Suppressor macrophage (primary cell): ENCODE data around the gene DIS3L2.
A peak's percentile ranks its signal among the peaks of the same experiment; 100 is the strongest.
"Not testable (repeated sequence)": the region's sequence is repeated elsewhere in the genome, so short reads cannot be mapped to it uniquely, and the experiment has no call there.

Experiments used
- DNase-seq, 4 experiments: peaks; one replicate each; pipeline ENCODE4 v3.0.0-alpha.2; 2020 to 2022

The DIS3L2 gene

DNA sequence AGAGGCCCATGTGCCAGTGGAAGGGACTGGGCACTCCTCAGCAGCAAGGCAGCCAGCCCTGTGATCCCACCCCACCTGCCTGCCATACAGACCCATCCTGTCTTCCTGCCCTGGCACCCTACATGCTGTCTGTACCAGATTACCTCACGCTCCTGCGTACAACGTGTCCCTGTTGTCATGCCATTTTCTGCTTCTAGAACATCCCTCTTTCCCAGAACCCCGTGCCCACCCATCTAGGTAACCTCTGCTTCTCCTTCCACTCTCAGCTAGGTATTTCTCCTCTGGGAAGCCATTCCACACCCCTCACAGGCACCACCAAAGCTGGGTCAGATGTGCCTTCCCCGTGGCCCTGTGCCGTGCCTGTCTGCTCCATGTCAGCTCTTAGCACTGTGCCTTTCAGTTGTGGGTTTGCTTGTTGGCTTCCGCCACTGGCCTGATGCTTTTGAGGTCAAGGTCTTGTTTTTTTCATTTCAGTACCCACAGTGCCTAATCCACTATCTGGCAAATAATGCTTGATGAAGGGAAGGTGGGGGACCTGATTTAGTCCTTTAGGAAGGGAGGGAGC, 345.3 kb downstream of the DIS3L2 start:
- DNase-seq = no peak

GRCh38 chr2:232307854-232308253, 346.3 kb downstream of the DIS3L2 start:
- no peak for DNase-seq

- DNase-seq = no peak
Observed at GRCh38 chr2:232308986-232309385, 347.5 kb downstream of the DIS3L2 start.

DNA sequence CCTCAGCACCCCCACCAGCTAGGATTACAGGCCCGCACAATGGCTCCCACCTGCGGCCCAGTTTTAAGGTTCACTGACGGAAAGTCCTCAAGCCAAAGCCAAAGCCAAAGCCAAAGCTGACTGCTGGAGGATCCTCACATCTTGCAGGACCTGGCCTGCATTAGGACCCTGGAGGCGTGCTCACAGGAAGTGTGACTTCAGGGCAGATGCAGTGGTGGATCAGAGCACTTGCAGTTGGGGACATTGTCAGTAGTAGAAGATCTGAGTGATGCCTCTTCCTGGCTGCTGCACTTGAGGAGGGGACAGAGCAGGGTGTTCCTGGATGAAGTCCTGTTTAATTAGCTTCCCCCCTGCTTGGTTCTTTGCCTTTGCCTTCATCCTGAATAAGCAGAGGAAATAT, 348.1 kb downstream of the DIS3L2 start:
- DNase-seq = no peak

DNA sequence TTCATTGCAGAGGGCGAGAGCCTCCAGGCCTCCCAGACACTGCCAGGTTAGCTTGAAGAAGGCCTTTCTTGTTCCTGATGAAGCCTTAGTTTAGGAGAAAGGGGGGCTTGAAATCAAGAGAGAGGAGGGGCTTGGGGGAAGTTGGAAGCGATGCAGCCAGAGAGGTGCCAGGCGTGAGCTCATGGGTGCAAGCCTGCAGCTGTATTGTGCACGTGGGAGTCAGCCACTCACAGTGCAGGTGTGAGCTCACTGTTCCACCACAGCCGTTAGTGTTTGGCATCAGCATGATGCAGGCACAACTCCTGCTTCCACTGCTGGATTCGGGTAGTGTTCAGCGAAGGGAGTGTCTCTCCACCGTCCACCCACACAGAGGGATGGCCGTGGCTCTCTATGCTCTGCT, 348.6 kb downstream of the DIS3L2 start:
- no peak for DNase-seq

- DNase-seq = no peak
Observed at GRCh38 chr2:232310696-232311095, 349.2 kb downstream of the DIS3L2 start.

DNA sequence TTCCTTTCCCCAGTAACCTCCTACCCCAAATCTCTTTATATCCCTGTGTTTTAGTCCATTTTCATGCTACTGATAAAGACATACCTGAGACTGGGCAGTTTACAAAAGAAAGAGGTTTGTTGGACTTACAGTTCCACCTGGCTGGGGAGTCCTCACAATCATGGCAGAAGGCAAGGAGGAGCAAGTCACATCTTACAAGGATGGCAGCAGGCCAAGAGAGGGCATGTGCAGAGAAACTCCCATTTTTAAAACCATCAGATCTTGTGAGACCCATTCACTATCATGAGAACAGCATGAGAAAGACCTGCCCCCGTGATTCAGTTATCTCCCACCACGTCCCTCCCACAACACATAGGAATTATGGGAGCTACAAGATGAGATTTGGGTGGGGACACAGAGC, 352.1 kb downstream of the DIS3L2 start:
- DNase-seq = not testable (repeated sequence)

- DNase-seq = peak; percentile 92 to 97 (median 95)
Observed at GRCh38 chr2:232315049-232315922, 353.8 kb downstream of the DIS3L2 start.

DNA sequence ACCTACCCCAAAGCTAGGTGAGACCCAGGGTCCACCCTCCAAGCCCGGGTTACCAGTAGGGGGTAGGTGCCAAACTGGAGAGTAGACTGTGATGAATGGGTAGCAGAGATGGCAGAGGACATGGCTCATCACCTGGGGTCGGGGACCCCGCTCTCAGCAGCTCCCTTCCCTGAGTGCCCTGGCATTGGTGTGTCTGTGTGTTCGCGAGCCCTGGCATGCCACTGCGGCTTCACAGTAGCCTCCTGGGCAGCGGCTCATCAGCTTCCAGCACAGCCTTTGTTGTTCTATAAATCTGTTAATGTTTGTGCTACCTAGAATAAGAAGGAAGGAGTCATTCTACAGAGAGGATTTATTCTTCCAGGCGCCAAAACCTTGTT, 354.4 kb downstream of the DIS3L2 start:
- DNase-seq = no peak

DNA sequence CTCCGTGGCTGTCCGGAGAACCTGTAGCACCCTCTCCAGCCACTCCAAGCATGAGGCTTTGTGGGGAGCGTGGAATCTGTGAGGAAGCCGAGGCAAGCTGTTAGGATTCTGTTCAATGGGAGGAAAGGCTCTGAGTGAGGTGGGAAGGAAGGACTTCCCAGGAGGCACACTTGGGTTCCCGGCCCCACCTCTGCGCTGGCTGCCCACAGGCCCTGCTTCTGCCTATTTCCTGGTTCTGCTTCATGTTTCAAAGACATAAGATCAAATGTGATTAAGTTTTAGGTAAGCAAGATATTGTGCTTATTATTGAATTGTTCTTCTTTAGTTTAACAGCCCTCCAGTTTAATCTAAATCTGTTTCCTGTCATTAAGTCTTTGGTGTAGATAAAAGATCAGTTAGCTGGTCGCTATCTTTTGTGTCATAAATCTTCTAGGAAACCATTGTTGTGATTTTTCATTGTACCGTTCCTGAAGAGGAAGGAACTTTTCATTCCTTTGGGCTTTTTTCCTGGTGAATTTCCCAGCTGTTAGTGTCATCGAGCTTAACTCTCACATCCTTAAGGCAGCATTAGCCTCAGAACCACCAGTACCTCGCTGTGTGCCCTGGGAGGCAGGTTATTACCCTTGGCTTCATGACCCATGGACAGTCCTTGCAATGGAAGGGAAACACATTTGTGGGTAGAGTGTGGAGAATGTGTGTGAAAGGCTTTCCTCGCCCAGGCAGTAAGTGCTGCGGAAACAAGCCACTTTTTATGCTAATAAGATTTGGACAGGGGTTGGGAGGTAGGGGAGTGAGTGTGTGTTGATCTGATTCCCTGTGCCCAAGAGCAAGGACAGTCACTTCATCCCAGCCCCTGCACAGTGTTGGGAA, 355.2 kb downstream of the DIS3L2 start:
- DNase-seq = peak; percentile 19 to 53 (median 35)

DNA sequence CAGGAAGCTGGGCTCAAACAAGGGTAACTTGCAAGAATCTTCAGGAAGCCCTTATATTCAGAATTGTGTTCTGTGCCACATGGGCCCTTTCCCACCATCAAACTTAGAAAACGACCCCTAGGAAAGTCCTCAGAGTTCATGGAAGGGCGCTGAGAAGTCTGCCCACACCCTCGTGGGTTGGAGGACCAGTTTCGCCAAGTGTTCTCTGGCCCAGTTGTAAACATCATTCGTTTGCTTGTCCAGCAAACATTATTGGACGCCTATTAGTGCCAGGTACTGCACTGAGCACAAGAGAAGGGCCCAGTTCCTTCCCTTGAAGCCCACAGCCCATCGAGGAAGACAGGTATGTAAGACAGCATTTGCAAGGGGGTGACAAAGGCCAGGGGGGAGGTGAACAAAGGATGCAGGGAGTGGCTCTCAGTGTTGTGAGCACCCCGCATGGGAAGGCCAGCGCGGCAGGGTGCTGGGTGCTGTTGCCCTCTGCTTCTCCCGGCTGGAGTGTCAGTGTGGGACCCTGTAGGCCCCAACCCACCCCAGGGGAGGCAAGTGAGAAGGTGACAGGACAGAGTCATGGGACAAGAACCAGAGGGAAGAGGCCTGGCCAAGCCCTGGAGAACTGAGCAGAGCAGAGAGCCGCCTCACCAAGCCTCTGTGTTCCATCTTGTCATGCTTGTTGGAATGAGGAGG, 356.8 kb downstream of the DIS3L2 start:
- no peak for DNase-seq

GRCh38 chr2:232319067-232319802, 357.7 kb downstream of the DIS3L2 start:
- DNase-seq = peak; percentile 44 to 57 (median 51)

DNA sequence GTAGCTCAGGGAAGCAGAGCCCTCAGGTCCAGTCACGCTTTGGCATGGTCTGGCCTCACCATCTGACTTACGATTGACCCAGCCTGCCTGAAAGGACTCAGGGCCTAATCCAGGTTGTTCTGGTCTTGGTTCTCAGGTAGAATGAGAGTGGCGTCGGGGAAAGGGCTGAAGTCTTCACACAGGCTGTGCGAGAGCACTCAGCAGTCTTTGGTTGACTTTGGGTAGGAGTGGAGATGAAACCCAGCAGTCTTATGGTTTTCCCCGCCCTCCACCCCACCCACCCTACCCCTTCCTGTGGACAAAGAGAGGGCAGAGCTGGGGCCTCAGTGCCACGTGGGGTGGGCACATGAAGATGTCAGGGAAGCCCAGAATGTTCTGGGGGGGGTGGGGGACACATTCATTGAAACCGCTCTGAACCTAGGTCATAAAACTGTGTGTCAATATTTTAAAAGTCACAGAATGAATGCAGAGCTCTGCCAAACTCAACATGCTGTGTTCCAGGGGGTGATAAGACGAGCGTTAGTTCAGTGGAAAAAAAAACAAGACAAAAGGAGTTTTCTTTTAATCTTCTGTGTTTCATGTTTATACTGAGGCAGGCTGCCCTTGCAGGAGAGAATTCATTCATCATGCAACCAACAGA, 358.4 kb downstream of the DIS3L2 start:
- DNase-seq = no peak

GRCh38 chr2:232320443-232320803, 358.9 kb downstream of the DIS3L2 start:
- no peak for DNase-seq

- DNase-seq = no peak
Observed at GRCh38 chr2:232321156-232321816, 359.8 kb downstream of the DIS3L2 start.

GRCh38 chr2:232321817-232322559, 360.5 kb downstream of the DIS3L2 start:
- no peak for DNase-seq

DNA sequence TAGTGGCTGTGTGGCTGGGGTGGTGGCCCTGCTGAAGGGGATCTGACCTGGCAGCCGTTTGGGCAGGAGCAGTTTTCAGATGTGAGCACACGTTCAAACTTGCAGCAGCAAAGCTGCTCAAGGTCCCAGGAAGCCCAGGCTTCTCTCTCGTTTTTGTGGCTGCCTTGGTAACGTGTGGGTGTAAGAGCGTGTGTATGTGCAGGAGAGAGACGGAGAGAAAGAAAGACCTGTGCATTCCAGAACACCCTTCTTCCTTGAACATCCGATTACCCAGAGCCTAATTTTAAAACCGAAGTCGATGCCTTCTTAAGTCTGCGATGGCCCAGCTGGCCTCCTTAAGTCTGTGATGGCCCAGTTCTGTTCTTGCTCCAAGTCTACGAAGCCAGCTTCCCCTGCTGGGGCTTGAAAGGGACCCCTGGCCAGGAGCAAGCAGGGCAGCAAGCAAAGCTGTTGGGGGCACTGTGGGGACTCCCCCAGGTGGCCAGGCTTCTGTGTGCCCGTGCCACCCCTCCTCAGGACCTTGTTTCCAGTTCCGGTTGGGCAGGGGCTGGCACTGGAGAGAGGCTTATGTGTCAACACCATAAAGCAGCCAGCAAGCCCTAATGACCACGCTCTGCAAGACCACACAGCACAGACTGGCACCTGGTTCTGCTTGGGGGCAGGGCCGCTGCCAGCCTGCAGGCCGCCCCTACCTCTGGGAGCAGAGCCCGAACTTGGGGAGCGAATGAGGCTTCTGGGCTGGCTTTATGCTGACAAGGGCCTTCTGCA, 361.2 kb downstream of the DIS3L2 start:
- DNase-seq = no peak

- no peak for DNase-seq
Observed at GRCh38 chr2:232323328-232323650, 361.8 kb downstream of the DIS3L2 start.

DNA sequence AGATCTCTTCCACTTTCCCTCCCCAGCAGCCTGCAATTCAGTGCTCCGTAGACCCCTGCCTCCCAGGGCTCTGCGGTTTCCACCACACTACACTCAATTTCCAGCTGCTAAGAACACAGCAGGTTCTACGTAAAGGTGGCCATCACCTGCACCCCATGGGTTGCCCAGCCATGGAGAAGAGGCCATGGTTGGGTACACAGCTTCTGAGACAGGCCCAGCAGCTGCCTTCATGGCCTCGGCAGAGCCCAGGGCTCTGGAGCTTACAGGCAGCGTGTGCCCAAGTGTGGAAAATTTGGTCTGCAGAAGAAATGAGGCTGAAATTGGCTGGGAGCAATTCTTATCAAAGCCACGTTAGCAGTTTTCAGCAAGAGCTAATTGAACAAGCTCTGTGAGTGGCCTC, 362.5 kb downstream of the DIS3L2 start:
- not testable (repeated sequence) for DNase-seq

DNA sequence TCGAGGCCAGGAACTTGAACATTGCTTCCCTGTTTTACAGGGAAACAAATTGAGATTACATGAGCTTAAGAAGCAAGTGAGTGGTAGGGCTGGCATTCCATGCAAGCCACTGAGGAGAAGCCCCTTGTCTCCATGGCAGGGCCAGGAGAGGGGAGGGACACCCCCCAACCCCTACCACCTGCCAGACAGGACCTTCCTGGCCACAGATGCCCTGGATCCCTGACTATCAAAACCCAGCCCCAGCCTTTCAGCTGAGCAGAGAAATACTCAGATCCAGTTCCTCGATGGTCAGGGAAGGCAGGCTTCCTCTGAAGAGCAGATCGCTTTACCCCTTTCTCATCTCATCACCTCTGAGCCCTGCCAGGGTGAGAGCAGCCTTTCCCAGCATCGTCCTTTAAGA, 363.3 kb downstream of the DIS3L2 start:
- no peak for DNase-seq
